ENCODE measurements around the gene AMZ2.
A peak's percentile ranks its signal among the peaks of the same experiment; 100 is the strongest.
"Not testable (repeated sequence)": the region's sequence is repeated elsewhere in the genome, so short reads cannot be mapped to it uniquely, and the experiment has no call there.

The AMZ2 gene

DNA sequence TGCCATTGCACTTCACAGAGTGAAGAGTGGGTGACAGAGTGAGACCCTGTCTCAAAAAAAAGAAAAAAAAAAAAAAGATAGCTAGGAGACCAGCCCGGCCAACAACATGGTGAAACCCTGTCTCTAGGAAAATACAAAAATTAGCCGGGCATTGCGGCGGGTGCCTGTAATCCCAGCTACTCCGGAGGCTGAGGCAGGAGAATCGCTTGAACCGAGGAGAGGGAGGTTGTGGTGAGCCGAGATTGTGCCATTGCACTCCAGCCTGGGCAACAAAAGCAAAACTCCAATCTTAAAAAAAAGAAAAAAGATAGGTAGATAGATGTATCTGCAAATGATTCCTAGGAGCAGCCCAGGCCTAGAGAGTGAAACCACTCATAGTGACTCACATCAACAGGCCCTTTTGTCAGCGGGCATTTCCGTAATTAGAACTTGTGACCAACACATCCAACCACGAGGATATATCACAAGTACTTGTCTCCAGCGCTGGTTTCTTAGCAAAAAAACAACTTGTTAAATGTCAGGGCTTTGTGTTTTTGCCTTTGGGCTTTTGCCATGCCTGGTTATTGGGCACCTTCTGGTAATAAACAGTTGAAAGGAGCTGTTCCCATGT, 13.0 kb upstream of the AMZ2 start:
- H3K36me3 ChIP-seq (ENCODE audit: control insufficient read depth, insufficient read depth, low read length); H3K4me3 ChIP-seq (ENCODE audit: insufficient read depth, low read depth, low read length); H3K9me3 ChIP-seq (ENCODE audit: control insufficient read depth, low read length); H3K27ac ChIP-seq (ENCODE audit: insufficient read depth, low read depth, low read length, poor library complexity, severe bottlenecking); H3K27me3 ChIP-seq (ENCODE audit: control insufficient read depth, insufficient read depth, low read length, poor library complexity, severe bottlenecking); H3K4me1 ChIP-seq (ENCODE audit: control insufficient read depth, insufficient read depth, low read length): not testable (repeated sequence)
- WGBS, 2 experiments: 90% methylated on average over 12 of the region's 12 CpGs

DNA sequence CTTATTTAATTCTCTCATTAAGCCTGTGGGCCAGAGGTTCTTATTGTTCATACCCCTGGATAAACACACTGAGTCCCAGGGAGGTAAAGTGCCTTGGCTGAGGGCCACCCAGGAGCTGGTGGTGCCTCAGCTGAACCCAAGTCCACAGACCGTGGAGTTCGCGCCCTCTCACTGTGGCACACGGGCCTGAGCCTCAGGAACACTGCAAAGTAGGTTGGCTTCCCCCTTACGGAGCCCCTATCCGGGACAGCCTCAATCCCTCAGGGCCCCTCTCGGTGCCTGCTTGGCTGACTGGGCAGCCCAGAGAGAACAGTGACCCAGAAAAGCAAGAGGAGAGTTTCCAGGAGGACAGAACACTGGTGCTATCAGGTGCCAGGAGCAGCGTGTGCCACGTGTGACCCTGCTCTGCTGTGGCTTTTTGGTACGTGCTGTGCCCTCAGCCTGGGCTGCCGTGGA, 12.5 kb upstream of the AMZ2 start:
- H3K4me1 ChIP-seq (ENCODE audit: control insufficient read depth, insufficient read depth, low read length); H3K36me3 ChIP-seq (ENCODE audit: control insufficient read depth, insufficient read depth, low read length); H3K27ac ChIP-seq (ENCODE audit: insufficient read depth, low read depth, low read length, poor library complexity, severe bottlenecking); H3K9me3 ChIP-seq (ENCODE audit: control insufficient read depth, low read length); H3K4me3 ChIP-seq (ENCODE audit: insufficient read depth, low read depth, low read length); H3K27me3 ChIP-seq (ENCODE audit: control insufficient read depth, insufficient read depth, low read length, poor library complexity, severe bottlenecking): not testable (repeated sequence)
- WGBS, 2 experiments: 90 to 91% methylated on average over 11 of the region's 11 CpGs

DNA sequence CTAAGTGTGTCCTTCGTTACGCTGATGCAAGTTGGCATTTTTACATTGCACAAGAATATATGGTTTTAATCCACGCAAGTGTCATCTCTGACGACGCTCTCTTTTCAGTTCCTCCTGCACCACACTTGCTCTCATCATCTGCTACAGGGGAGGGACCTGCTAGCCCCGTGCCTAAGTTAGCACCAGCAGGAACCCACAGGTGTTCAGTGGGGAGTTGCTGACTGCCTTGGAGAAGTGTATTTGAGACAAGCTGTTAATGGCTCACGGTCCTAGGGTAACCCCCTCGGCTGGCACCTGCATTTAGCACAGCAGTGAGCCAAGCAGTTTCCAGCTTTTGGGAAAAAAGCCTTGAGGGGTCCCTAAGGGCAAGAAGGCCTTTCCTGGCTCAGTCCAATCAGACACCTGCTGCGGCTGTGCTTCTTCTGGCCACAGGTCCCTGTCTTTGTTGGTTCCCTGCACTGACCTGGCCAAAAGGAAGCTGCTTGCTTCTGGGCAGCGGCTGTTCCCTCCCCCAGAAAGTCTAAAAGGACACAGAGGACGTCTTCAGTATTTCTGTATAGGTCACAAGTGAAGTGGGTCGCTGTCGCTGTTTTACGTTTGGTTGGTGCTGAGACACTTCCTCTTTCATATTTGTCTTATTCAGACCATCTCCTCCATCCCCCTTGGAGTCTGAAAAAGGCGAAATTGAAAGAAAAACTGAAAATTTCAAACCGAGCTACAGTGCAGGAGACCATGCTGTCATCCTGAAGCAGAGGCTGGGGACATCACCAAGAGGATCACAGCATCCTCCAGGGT, 10.3 kb upstream of the AMZ2 start:
- not testable (repeated sequence) for H3K9me3 ChIP-seq (ENCODE audit: control insufficient read depth, low read length); H3K27ac ChIP-seq (ENCODE audit: insufficient read depth, low read depth, low read length, poor library complexity, severe bottlenecking); H3K36me3 ChIP-seq (ENCODE audit: control insufficient read depth, insufficient read depth, low read length); H3K4me3 ChIP-seq (ENCODE audit: insufficient read depth, low read depth, low read length); H3K4me1 ChIP-seq (ENCODE audit: control insufficient read depth, insufficient read depth, low read length); H3K27me3 ChIP-seq (ENCODE audit: control insufficient read depth, insufficient read depth, low read length, poor library complexity, severe bottlenecking)
- 88% methylated on average over 16 of the region's 16 CpGs for WGBS, 2 experiments

DNA sequence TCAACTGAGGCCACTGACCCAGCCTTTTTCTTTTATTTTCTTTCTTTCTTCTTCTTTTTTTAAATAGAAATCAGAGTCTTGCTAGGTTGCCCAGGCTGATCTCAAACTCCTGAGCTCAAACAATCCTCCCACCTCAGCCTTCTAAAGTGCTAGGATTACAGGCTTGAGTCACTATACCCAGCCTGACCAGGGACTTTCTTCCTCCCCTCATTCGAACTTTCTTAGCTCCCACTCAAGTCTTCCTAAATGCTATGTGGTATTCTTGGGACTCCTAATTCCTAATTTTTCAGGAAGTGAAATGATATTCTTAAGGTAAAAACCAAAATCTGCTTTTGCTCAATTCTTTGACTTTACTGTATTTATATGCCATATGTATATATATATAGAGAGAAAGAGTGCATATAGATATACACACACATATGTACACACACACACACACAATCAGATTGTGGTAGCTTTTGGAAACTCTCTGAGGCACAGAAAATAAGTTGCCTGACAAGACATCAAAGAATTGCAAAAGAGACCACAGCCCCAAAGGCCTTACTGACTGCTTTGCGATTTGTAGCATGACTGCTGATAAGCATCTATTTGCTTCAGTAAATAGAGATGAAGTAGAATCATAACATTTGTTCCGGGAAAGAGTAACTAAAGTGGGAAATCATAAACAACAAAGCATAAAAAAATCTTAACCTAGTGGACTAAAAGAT, 9.5 kb upstream of the AMZ2 start:
- Histone ChIP-seq H3K9me3 (ENCODE audit: control insufficient read depth, low read length) (no peaks in the 10 kb centered on the region), H3K4me1 (ENCODE audit: control insufficient read depth, insufficient read depth, low read length) (no peaks in the 10 kb centered on the region), H3K4me3 (ENCODE audit: insufficient read depth, low read depth, low read length) (no peak overlapping the region), H3K27ac (ENCODE audit: insufficient read depth, low read depth, low read length, poor library complexity, severe bottlenecking) (no peak overlapping the region), H3K36me3 (ENCODE audit: control insufficient read depth, insufficient read depth, low read length) (no peaks in the 10 kb centered on the region), H3K27me3 (ENCODE audit: control insufficient read depth, insufficient read depth, low read length, poor library complexity, severe bottlenecking) (no peaks in the 10 kb centered on the region)
- WGBS, 2 experiments: 87 to 93% methylated on average over 1 to 3 of the region's 3 CpGs

DNA sequence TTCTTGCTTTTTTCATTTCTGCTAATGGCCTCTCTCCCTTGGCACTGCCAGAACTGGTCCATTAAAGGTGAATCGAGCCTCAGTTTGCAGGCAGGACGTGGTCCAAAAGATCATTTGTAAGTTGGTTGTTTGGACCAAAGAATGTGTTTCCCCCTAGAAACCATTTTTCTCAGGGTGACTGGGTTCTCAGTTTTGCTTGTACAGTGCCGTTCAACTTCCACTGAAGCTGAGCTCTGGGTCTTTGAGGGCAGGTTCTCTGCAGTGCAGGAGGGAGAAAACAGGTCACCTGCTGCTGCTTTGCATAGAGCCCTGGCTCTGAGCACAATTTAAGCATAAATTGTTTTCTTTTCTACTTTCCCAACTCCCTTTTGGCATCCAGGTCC, 9.0 kb upstream of the AMZ2 start:
- Histone ChIP-seq H3K4me1 (ENCODE audit: control insufficient read depth, insufficient read depth, low read length) (no peaks in the 10 kb centered on the region), H3K36me3 (ENCODE audit: control insufficient read depth, insufficient read depth, low read length) (no peaks in the 10 kb centered on the region), H3K9me3 (ENCODE audit: control insufficient read depth, low read length) (no peaks in the 10 kb centered on the region), H3K4me3 (ENCODE audit: insufficient read depth, low read depth, low read length) (no peak overlapping the region), H3K27me3 (ENCODE audit: control insufficient read depth, insufficient read depth, low read length, poor library complexity, severe bottlenecking) (no peaks in the 10 kb centered on the region), H3K27ac (ENCODE audit: insufficient read depth, low read depth, low read length, poor library complexity, severe bottlenecking) (no peak overlapping the region)
- 92 to 95% methylated on average over 3 of the region's 3 CpGs for WGBS, 2 experiments

DNA sequence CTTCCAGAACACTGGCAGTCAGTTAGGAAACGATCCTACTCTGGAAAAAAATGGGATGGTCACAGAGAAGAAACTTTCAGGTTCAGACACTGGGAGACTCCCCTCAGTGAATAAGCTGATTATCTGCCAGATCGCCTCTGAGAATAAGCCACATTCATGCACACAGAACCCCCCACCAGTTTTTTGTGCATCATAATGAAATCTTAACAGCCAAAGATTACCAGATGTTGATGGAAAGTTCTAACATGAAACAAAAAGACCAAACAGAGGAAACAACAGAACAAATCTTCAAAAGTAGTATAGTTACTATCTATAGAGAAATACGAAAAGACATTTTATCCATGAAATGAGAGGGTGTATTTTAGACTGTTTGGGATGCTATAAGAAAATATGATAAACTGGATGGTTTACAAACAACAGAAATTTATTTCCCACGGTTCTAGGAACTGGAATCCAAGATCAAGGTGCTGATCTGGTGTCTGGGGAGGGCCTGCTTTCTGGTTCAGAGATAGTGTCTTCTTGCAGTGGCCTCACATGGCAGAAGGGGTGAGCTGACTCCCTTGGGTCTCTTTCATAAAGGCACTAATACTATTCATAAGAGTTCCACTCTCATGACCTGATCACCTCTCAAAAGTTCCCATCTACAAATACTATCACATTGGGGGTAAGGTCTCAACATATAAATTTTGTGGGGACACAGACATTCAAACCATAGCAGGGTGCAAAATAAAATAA, 8.0 kb upstream of the AMZ2 start:
- Histone ChIP-seq H3K27me3 (ENCODE audit: control insufficient read depth, insufficient read depth, low read length, poor library complexity, severe bottlenecking) (no peaks in the 10 kb centered on the region), H3K36me3 (ENCODE audit: control insufficient read depth, insufficient read depth, low read length) (no peaks in the 10 kb centered on the region), H3K9me3 (ENCODE audit: control insufficient read depth, low read length) (no peaks in the 10 kb centered on the region), H3K4me3 (ENCODE audit: insufficient read depth, low read depth, low read length) (no peak overlapping the region), H3K27ac (ENCODE audit: insufficient read depth, low read depth, low read length, poor library complexity, severe bottlenecking) (no peak overlapping the region), H3K4me1 (ENCODE audit: control insufficient read depth, insufficient read depth, low read length) (no peaks in the 10 kb centered on the region)
- WGBS, 2 experiments: 85 to 86% methylated on average over 4 of the region's 4 CpGs

DNA sequence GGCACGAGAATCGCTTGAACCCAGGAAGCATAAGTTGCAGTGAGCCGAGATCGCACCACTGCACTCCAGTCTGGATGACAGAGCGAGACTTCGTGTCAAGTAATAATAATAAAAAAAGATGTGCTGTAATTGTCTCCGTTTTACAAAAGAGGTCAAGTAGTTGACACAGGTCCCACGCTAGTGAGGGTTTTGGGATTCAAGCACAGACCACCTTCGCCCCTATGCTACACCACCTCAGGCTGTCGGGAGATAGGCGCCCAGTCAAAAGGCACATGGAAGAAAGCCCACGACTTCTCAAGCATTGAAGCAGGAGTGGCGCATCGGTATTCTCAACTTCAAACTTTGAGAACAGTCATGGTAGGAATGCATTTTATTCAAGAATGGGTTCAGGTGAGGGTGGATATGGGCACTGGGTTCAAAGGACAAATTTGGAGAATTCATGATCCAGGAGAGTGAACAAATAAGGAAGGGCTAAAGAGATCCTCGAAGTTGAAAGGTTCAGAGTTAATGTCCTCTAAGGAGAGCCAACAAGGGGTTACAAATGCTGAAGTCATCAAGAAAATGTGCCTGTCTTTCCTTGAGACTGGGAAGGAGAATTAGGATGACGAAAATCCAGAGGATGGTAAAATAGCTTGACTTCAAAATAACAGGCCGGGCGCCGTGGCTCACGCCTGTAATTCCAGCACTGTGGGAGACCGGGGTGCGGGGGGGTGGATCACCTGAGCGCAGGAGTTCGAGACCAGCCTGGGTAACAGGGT, 1.4 kb upstream of the AMZ2 start:
- Histone ChIP-seq H3K27me3 (ENCODE audit: control insufficient read depth, insufficient read depth, low read length, poor library complexity, severe bottlenecking) (no peaks in the 10 kb centered on the region), H3K9me3 (ENCODE audit: control insufficient read depth, low read length) (no peaks in the 10 kb centered on the region), H3K27ac (ENCODE audit: insufficient read depth, low read depth, low read length, poor library complexity, severe bottlenecking) (no peak overlapping the region), H3K4me3 (ENCODE audit: insufficient read depth, low read depth, low read length) (no peak overlapping the region), H3K4me1 (ENCODE audit: control insufficient read depth, insufficient read depth, low read length) (peaks cover 7% of the 10 kb centered on the region), H3K36me3 (ENCODE audit: control insufficient read depth, insufficient read depth, low read length) (peaks cover 5% of the 10 kb centered on the region)
- WGBS, 2 experiments: 92 to 94% methylated on average over 24 of the region's 24 CpGs

DNA sequence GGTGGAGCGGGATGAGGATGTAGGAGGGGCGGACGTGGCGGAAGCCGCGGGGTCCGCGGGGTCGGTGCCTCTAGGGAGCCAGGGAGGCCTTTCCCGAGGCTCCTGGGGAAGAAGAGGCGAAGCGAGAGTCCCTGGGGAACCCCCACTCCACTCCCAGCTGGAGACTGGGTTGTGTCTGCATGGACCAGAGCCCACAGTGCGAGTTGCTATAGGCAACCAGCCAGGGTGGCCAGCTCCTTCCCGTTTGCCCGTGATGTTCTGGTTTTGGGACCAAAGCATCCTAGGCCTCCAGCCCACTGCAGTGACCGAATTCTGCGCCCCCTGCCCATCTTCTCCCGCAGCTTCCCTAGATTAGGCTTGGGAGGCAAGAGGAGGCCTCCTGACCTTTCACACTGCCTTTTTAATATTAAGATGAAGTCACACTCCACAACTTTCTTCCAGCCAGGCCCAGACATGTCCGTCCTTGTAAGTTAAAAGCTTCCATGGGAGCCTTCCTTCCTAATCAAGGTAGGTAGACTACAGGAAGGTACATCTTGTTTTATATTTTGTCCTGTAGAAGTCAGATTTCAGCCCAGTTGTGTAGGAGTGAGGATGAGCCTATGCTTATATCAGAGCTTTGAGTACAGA, 469 bp downstream of the AMZ2 start:
- H3K4me1 ChIP-seq (ENCODE audit: control insufficient read depth, insufficient read depth, low read length): peaks cover 7% of the 10 kb centered on the region
- peak overlapping the region; percentile 52 for H3K4me3 ChIP-seq (ENCODE audit: insufficient read depth, low read depth, low read length)
- H3K27ac ChIP-seq (ENCODE audit: insufficient read depth, low read depth, low read length, poor library complexity, severe bottlenecking): no peak overlapping the region
- no peaks in the 10 kb centered on the region for H3K27me3 ChIP-seq (ENCODE audit: control insufficient read depth, insufficient read depth, low read length, poor library complexity, severe bottlenecking)
- no peaks in the 10 kb centered on the region for H3K9me3 ChIP-seq (ENCODE audit: control insufficient read depth, low read length)
- 8% methylated on average over 19 of the region's 19 CpGs for WGBS, 2 experiments
- peaks cover 5% of the 10 kb centered on the region for H3K36me3 ChIP-seq (ENCODE audit: control insufficient read depth, insufficient read depth, low read length)

DNA sequence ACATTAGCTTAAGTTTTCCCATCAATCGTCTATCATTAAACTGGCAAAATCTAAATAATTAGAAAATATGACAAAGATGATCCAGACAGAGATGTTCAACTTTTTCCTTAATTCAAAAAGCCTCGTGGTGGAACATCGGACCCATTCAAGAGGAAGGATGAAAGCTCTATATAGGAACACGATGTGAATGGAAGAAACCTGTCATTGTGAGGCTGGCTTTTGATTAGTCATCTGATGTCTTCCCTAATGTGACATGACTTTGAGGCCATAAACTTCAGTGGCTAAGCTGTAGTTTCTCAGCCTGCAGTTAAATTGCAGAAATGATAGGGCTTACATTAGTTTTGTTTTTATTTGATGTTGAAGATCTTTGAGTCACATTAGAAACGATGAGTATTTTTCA, 1.0 kb downstream of the AMZ2 start:
- Histone ChIP-seq H3K27ac (ENCODE audit: insufficient read depth, low read depth, low read length, poor library complexity, severe bottlenecking) (no peak overlapping the region), H3K9me3 (ENCODE audit: control insufficient read depth, low read length) (no peaks in the 10 kb centered on the region), H3K4me3 (ENCODE audit: insufficient read depth, low read depth, low read length) (peak overlapping the region; percentile 52), H3K36me3 (ENCODE audit: control insufficient read depth, insufficient read depth, low read length) (peaks cover 5% of the 10 kb centered on the region), H3K4me1 (ENCODE audit: control insufficient read depth, insufficient read depth, low read length) (peaks cover 7% of the 10 kb centered on the region), H3K27me3 (ENCODE audit: control insufficient read depth, insufficient read depth, low read length, poor library complexity, severe bottlenecking) (no peaks in the 10 kb centered on the region)
- 93 to 94% methylated on average over 5 of the region's 5 CpGs for WGBS, 2 experiments
